Mesenchymal stem cell (in vitro differentiated cells and primary cell): ENCODE data around the gene APBB1IP.

Experiments used
- DNase-seq: peaks from one replicate; pipeline ENCODE4 v3.0.0-alpha.2; 2013
- H2AFZ ChIP-seq: one replicate; pipeline ENCODE4 v1.6.1; 2013; ENCODE audit warnings: low read depth, mild to moderate bottlenecking, control low read depth, inconsistent platforms, low read length, moderate library complexity
- H2AK5ac ChIP-seq: 2 replicates; pipeline ENCODE4 v1.6.1; 2013; ENCODE audit warnings: low read length, moderate library complexity, mild to moderate bottlenecking, inconsistent platforms; ENCODE audit not compliant: severe bottlenecking
- H2BK120ac ChIP-seq: one replicate; pipeline ENCODE4 v1.6.1; 2013; ENCODE audit warnings: low read depth, mild to moderate bottlenecking, inconsistent platforms, low read length, moderate library complexity
- H2BK12ac ChIP-seq, 2 experiments: one replicate each; pipeline ENCODE4 v1.6.1; 2013; ENCODE audit warnings: inconsistent platforms in 2 of 2, low read length in 2 of 2, mild to moderate bottlenecking in 2 of 2, moderate library complexity in 2 of 2, control low read depth in 1 of 2
- H2BK15ac ChIP-seq: one replicate; pipeline ENCODE4 v1.6.1; 2013; ENCODE audit warnings: mild to moderate bottlenecking, low read depth, inconsistent platforms; ENCODE audit not compliant: poor library complexity, severe bottlenecking
- H2BK5ac ChIP-seq: 2 replicates; pipeline ENCODE4 v1.6.1; 2013; ENCODE audit warnings: low read depth, mild to moderate bottlenecking, low read length, control low read depth, inconsistent platforms; ENCODE audit not compliant: poor library complexity, severe bottlenecking
- H3K14ac ChIP-seq, 2 experiments: one replicate each; pipeline ENCODE4 v1.6.1; 2013; ENCODE audit warnings: inconsistent platforms in 2 of 2, low read length in 2 of 2, control low read depth in 1 of 2, mild to moderate bottlenecking in 1 of 2, moderate library complexity in 1 of 2
- H3K18ac ChIP-seq, 2 experiments: one replicate each; pipeline ENCODE4 v1.6.1; 2013; ENCODE audit warnings: inconsistent platforms in 2 of 2, low read length in 2 of 2, control low read depth in 1 of 2, low read depth in 1 of 2, mild to moderate bottlenecking in 1 of 2
- H3K23ac ChIP-seq, 2 experiments: one replicate each; pipeline ENCODE4 v1.6.1; 2013; ENCODE audit warnings: inconsistent platforms in 2 of 2, low read length in 2 of 2, mild to moderate bottlenecking in 2 of 2, moderate library complexity in 2 of 2, control low read depth in 1 of 2
- H3K27ac ChIP-seq: 2 replicates; pipeline ENCODE4 v1.5.1; 2013; ENCODE audit warnings: mild to moderate bottlenecking, moderate library complexity, low read length, control low read depth, inconsistent platforms; ENCODE audit not compliant: poor library complexity, severe bottlenecking
- H3K27me3 ChIP-seq, 2 experiments: 2 replicates each; pipeline versions ENCODE4 v1.6.1 to v1.7.0; 2013; ENCODE audit warnings: low read length in 2 of 2, mild to moderate bottlenecking in 2 of 2, moderate library complexity in 2 of 2, control low read depth in 1 of 2, inconsistent platforms in 1 of 2; ENCODE audit not compliant: control insufficient read depth in 1 of 2, insufficient read depth in 1 of 2
- H3K36me3 ChIP-seq, 2 experiments: 2 replicates each; pipeline versions ENCODE4 v1.6.1 to v1.7.0; 2013; ENCODE audit warnings: low read length in 2 of 2, control low read depth in 1 of 2, inconsistent platforms in 1 of 2, low read depth in 1 of 2, mild to moderate bottlenecking in 1 of 2; ENCODE audit not compliant: insufficient read depth in 2 of 2, control insufficient read depth in 1 of 2
- H3K4ac ChIP-seq, 2 experiments: one replicate each; pipeline ENCODE4 v1.6.1; 2013; ENCODE audit warnings: inconsistent platforms in 2 of 2, low read length in 2 of 2, mild to moderate bottlenecking in 2 of 2, moderate library complexity in 2 of 2, control low read depth in 1 of 2, low read depth in 1 of 2
- H3K4me1 ChIP-seq: 2 replicates; pipeline ENCODE4 v1.6.1; 2013; ENCODE audit warnings: low read depth, low read length, control low read depth; ENCODE audit not compliant: control insufficient read depth, insufficient read depth
- H3K4me2 ChIP-seq: 2 replicates; pipeline ENCODE4 v1.6.1; 2013; ENCODE audit warnings: low read length, mild to moderate bottlenecking, inconsistent platforms; ENCODE audit not compliant: poor library complexity, severe bottlenecking
- H3K4me3 ChIP-seq, 2 experiments: 2 replicates each; pipeline versions ENCODE4 v1.5.1 to v1.7.0; 2013; ENCODE audit warnings: low read length in 2 of 2, mild to moderate bottlenecking in 2 of 2, control low read depth in 1 of 2, low read depth in 1 of 2; ENCODE audit not compliant: insufficient read depth in 1 of 2
- H3K79me1 ChIP-seq: replicated peaks from 2 replicates; pipeline ENCODE4 v1.6.1; 2013; ENCODE audit warnings: mild to moderate bottlenecking, control low read depth, low read length, inconsistent platforms; ENCODE audit not compliant: poor library complexity, severe bottlenecking
- H3K9ac ChIP-seq: 2 replicates; pipeline ENCODE4 v1.7.0; 2013; ENCODE audit warnings: mild to moderate bottlenecking, low read length, moderate library complexity
- H3K9me3 ChIP-seq: 2 replicates; pipeline ENCODE4 v1.7.0; 2013; ENCODE audit warnings: mild to moderate bottlenecking, low read length; ENCODE audit not compliant: control insufficient read depth
- H4K8ac ChIP-seq: one replicate; pipeline ENCODE4 v1.6.1; 2013; ENCODE audit warnings: inconsistent platforms, mild to moderate bottlenecking, low read length, moderate library complexity
- H4K91ac ChIP-seq: one replicate; pipeline ENCODE4 v1.6.1; 2013; ENCODE audit warnings: mild to moderate bottlenecking, low read length, inconsistent platforms
- WGBS: methylation state at CpG from one replicate; pipeline ENCODE4 v1.1.7; 2013; ENCODE audit warnings: mixed read lengths; 5-methylcytosine and 5-hydroxymethylcytosine counted together

Gene APBB1IP

GRCh38 chr10:26413375-26413774 is 24.8 kb upstream of the APBB1IP start:
- H3K4me2 ChIP-seq, result no peak overlapping the region
- no peak overlapping the region for H2BK15ac ChIP-seq
- WGBS, result 37% methylated on average over 2 of the region's 2 CpGs

GRCh38 chr10:26417136-26417535 is 21.0 kb upstream of the APBB1IP start:
- H3K9me3 ChIP-seq, result no peaks in the 10 kb centered on the region
- DNase-seq, result no peak
- H3K27ac ChIP-seq, result no peak overlapping the region
- no peak overlapping the region for H3K4me3 ChIP-seq
- H3K36me3 ChIP-seq, result no peaks in the 10 kb centered on the region
- H3K4me2 ChIP-seq, result no peak overlapping the region
- H3K27me3 ChIP-seq, result no peaks in the 10 kb centered on the region
- H2BK12ac ChIP-seq, result no peak overlapping the region
- H3K4ac ChIP-seq, result no peak overlapping the region
- no peak overlapping the region for H2BK5ac ChIP-seq
- H3K79me1 ChIP-seq, result no peaks in the 10 kb centered on the region
- no peak overlapping the region for H3K9ac ChIP-seq
- no peak overlapping the region for H3K23ac ChIP-seq
- H2AFZ ChIP-seq, result no peak overlapping the region
- H4K8ac ChIP-seq, result no peak overlapping the region
- no peak overlapping the region for H2BK120ac ChIP-seq
- no peak overlapping the region for H2AK5ac ChIP-seq
- no peak overlapping the region for H3K14ac ChIP-seq
- H4K91ac ChIP-seq, result no peak overlapping the region
- H2BK15ac ChIP-seq, result no peak overlapping the region
- WGBS, result 86% methylated on average over 2 of the region's 3 CpGs
- H3K4me1 ChIP-seq, result no peaks in the 10 kb centered on the region
- H3K18ac ChIP-seq, result no peak overlapping the region

More at GRCh38 chr10:26413375-26413774, 24.8 kb upstream of the APBB1IP start:
- Histone ChIP-seq H4K8ac (no peak overlapping the region), H2BK5ac (no peak overlapping the region), H3K4me1 (peaks cover 3% of the 10 kb centered on the region), H3K14ac (no peak overlapping the region), H3K36me3 (no peaks in the 10 kb centered on the region), H3K18ac (no peak overlapping the region), H2BK120ac (no peak overlapping the region), H3K4me3 (no peak overlapping the region), H3K27ac (no peak overlapping the region), H2AK5ac (no peak overlapping the region), H3K9ac (no peak overlapping the region), H4K91ac (no peak overlapping the region), H2AFZ (no peak overlapping the region), H3K4ac (no peak overlapping the region), H3K27me3 (no peaks in the 10 kb centered on the region), H3K9me3 (no peaks in the 10 kb centered on the region), H3K79me1 (no peaks in the 10 kb centered on the region), H2BK12ac (no peak overlapping the region), H3K23ac (no peak overlapping the region)
- no peak for DNase-seq

- no peak overlapping the region for H3K9ac ChIP-seq
- H2BK120ac ChIP-seq, result no peak overlapping the region
- H2BK15ac ChIP-seq, result no peak overlapping the region
- H3K27ac ChIP-seq, result no peak overlapping the region
- no peak overlapping the region for H2BK5ac ChIP-seq
- H4K8ac ChIP-seq, result no peak overlapping the region
- H2BK12ac ChIP-seq, result no peak overlapping the region
- no peak overlapping the region for H3K23ac ChIP-seq
- no peak overlapping the region for H4K91ac ChIP-seq
- no peak overlapping the region for H3K14ac ChIP-seq
- no peak overlapping the region for H2AFZ ChIP-seq
- no peak overlapping the region for H3K4me3 ChIP-seq
- no CpG with 5 or more reads among the region's 3 CpGs for WGBS
- H3K4ac ChIP-seq, result no peak overlapping the region
- H3K36me3 ChIP-seq, result no peaks in the 10 kb centered on the region
- no peaks in the 10 kb centered on the region for H3K4me1 ChIP-seq
- H3K27me3 ChIP-seq, result no peaks in the 10 kb centered on the region
- no peak overlapping the region for H2AK5ac ChIP-seq
- no peaks in the 10 kb centered on the region for H3K79me1 ChIP-seq
- H3K4me2 ChIP-seq, result no peak overlapping the region
- DNase-seq, result no peak
- no peak overlapping the region for H3K18ac ChIP-seq
- H3K9me3 ChIP-seq, result no peaks in the 10 kb centered on the region
Measured at GRCh38 chr10:26422977-26423376, 15.2 kb upstream of the APBB1IP start.

GRCh38 chr10:26423722-26424121 is 14.4 kb upstream of the APBB1IP start:
- no peaks in the 10 kb centered on the region for H3K79me1 ChIP-seq
- no peak overlapping the region for H3K18ac ChIP-seq
- no peak overlapping the region for H3K23ac ChIP-seq
- H3K4me1 ChIP-seq, result no peaks in the 10 kb centered on the region
- H3K4me2 ChIP-seq, result no peak overlapping the region
- DNase-seq, result no peak
- no peak overlapping the region for H3K4ac ChIP-seq
- no peaks in the 10 kb centered on the region for H3K9me3 ChIP-seq
- H2AK5ac ChIP-seq, result no peak overlapping the region
- H3K9ac ChIP-seq, result no peak overlapping the region
- no peak overlapping the region for H2AFZ ChIP-seq
- H4K91ac ChIP-seq, result no peak overlapping the region
- H3K4me3 ChIP-seq, result no peak overlapping the region
- H3K36me3 ChIP-seq, result no peaks in the 10 kb centered on the region
- H3K14ac ChIP-seq, result no peak overlapping the region
- H4K8ac ChIP-seq, result no peak overlapping the region
- H2BK5ac ChIP-seq, result no peak overlapping the region
- H2BK15ac ChIP-seq, result no peak overlapping the region
- H2BK120ac ChIP-seq, result no peak overlapping the region
- no peak overlapping the region for H2BK12ac ChIP-seq
- H3K27me3 ChIP-seq, result no peaks in the 10 kb centered on the region
- 83% methylated on average over 3 of the region's 3 CpGs for WGBS
- no peak overlapping the region for H3K27ac ChIP-seq
